Measurements from ENCODE around the gene RAB24.
"Not testable (repeated sequence)": the region's sequence is repeated elsewhere in the genome, so short reads cannot be mapped to it uniquely, and the experiment has no call there.

RAB24 gene

DNA sequence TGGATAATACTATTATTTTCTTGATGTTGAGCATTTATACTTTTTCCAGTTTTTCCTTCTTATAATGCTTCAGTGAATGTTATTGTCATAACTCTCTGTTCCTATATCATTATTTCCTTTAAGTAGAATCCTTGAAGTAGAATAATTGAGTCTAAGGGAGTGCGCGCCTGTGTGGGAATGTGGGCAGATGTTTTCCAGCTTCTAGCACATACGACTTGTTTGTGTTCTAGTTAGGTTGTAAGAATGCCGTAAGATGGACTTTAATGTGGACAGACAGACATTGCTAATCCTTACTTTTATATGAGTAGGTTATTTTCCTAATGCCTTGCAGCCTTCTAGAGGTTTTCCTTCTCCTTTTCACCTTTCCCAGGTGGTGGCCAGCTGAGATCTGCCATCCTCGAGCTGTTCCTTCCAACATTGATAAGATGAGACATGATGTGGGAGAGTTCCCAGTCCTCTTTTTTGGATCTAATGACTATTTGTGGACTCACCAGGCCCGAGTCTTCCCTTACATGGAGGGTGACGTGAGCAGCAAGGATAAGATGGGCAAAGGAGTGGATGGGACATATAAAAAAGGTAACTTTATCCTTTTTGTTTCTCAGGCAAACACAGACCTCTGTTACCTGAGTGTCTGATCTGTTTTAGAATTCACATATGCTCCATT is 34.2 kb downstream of the RAB24 start:
- TF ChIP-seq CTCF (IDR thresholded peaks at IDR 0.05; ENCODE audit: low read length, missing control alignments) = no peak
- no peak for DNase-seq (ENCODE audit: low read depth)
- no peak overlapping the region for H3K4me3 ChIP-seq (replicated peaks; ENCODE audit: low read depth, low read length)

GRCh38 chr5:177265395-177265794 is 38.1 kb downstream of the RAB24 start:
- TF ChIP-seq CTCF (IDR thresholded peaks at IDR 0.05; ENCODE audit: low read length, missing control alignments) = no peak
- DNase-seq (ENCODE audit: low read depth) = no peak

DNA sequence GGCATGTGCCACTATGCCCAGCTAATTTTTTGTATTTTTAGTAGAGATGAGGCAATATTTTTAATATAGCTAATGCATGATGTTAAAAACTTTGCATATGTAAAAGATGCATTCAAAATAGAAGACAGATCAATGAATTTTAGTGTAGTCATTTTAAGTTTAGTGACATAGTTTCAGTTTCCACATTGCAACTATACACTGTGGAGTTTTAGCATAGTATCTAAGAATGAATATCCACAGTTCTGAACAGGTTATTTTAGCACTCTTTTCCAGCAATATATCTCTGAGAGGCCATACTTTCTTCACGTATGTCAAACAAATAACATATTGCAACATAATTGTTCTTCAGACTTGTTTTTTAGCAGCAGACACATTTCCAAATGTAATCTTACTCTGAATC is 39.3 kb downstream of the RAB24 start:
- TF ChIP-seq CTCF (IDR thresholded peaks at IDR 0.05; ENCODE audit: low read length, missing control alignments) = no peak
- no peak overlapping the region for H3K4me3 ChIP-seq (replicated peaks; ENCODE audit: low read depth, low read length)
- no peak for DNase-seq (ENCODE audit: low read depth)

More at GRCh38 chr5:177265395-177265794, 38.1 kb downstream of the RAB24 start:
- no peak overlapping the region for H3K4me3 ChIP-seq (replicated peaks; ENCODE audit: low read depth, low read length)

- TF ChIP-seq CTCF (IDR thresholded peaks at IDR 0.05; ENCODE audit: low read length, missing control alignments) = no peak
- no peak for DNase-seq (ENCODE audit: low read depth)
- no peak overlapping the region for H3K4me3 ChIP-seq (replicated peaks; ENCODE audit: low read depth, low read length)
Observed at GRCh38 chr5:177261510-177261909, 42.0 kb downstream of the RAB24 start.

DNA sequence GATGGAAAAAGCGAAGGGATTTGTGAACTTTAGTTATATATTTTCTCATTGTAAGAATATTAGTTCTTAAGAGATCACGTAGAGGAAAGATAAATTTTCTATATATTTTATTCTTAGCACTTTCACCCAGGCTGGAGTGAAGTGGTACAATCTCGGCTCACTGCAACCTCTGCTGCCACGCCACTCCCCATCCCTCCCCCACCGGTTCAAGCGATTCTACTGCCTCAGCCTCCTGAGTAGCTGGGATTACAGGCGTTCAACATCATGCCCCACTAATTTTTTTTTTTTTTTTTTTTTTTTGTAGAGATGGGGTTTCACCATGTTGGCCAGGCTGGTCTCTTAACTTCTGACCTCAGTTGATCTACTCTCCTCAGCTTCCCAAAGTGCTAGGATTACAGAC is 42.6 kb downstream of the RAB24 start:
- DNase-seq (ENCODE audit: low read depth) = no peak
- no peak for TF ChIP-seq CTCF (IDR thresholded peaks at IDR 0.05; ENCODE audit: low read length, missing control alignments)
- H3K4me3 ChIP-seq (replicated peaks; ENCODE audit: low read depth, low read length) = no peak overlapping the region

DNA sequence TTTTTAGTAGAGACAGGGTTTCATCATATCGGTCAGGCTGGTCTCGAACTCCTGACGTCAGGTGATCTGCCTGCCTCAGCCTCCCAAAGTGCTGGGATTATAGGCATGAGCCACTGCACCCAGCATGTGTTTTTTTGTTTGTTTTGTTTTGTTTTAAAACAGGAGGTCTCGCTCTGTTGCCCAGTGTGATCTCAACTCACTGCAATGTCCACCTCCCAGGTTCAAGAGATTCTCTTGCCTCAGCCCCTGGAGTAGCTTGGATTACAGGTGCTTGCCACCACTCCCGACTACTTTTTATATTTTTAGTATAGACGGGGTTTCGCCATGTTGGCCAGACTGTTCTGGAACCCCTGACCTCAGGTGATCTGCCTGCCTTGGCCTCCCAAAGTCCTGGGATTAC is 44.8 kb downstream of the RAB24 start:
- not testable (repeated sequence) for DNase-seq (ENCODE audit: low read depth); H3K4me3 ChIP-seq (replicated peaks; ENCODE audit: low read depth, low read length)

GRCh38 chr5:177256296-177256695 is 47.2 kb downstream of the RAB24 start:
- DNase-seq (ENCODE audit: low read depth) = no peak
- no peak for TF ChIP-seq CTCF (IDR thresholded peaks at IDR 0.05; ENCODE audit: low read length, missing control alignments)
- no peak overlapping the region for H3K4me3 ChIP-seq (replicated peaks; ENCODE audit: low read depth, low read length)
